OCI-M2 (cell line): ENCODE measurements around the gene CREB3L1.

Source experiments
- DNase-seq: peaks from one replicate; lab custom pipeline; 2025; ENCODE audit not compliant: unreplicated experiment; lab: John Stamatoyannopoulos, UW

Gene CREB3L1

GRCh38 chr11:46363031-46363407 is 85.6 kb downstream of the CREB3L1 start:
- no peak for DNase-seq

- DNase-seq, result no peak
These were observed 86.1 kb downstream of the CREB3L1 start for GRCh38 chr11:46363455-46364005.

- no peak for DNase-seq
These were observed 86.6 kb downstream of the CREB3L1 start for GRCh38 chr11:46364056-46364455.

GRCh38 chr11:46364791-46365190 is 87.3 kb downstream of the CREB3L1 start:
- DNase-seq, result no peak

GRCh38 chr11:46366260-46366659 is 88.8 kb downstream of the CREB3L1 start:
- no peak for DNase-seq

GRCh38 chr11:46366661-46367161 is 89.2 kb downstream of the CREB3L1 start:
- DNase-seq, result no peak

- DNase-seq, result no peak
These were observed 89.9 kb downstream of the CREB3L1 start for GRCh38 chr11:46367244-46367915.

- DNase-seq, result no peak
These were observed 90.4 kb downstream of the CREB3L1 start for GRCh38 chr11:46367916-46368267.

GRCh38 chr11:46369458-46370152 is 92.1 kb downstream of the CREB3L1 start:
- DNase-seq, result peak; percentile 19

GRCh38 chr11:46370253-46370652 is 92.8 kb downstream of the CREB3L1 start:
- no peak for DNase-seq
